GM19239 (cell line): Measurements from ENCODE around the gene FAIM2.
"Not testable (repeated sequence)": the region's sequence is repeated elsewhere in the genome, so short reads cannot be mapped to it uniquely, and the experiment has no call there.

Experiments used
- DNase-seq: peaks from one replicate; pipeline ENCODE4 v3.0.0; 2011; ENCODE audit warnings: low spot score; ENCODE audit not compliant: insufficient read length
- FAIRE-seq: peaks from 2 replicates; lab custom pipeline; 2011; peaks lifted over from hg19 to GRCh38; lab: Jason Lieb, UNC

Gene FAIM2

GRCh38 chr12:49882851-49883464 is 20.7 kb downstream of the FAIM2 start:
- DNase-seq: no peak
- no peak for FAIRE-seq

- FAIRE-seq: no peak
- no peak for DNase-seq
These were observed 21.4 kb downstream of the FAIM2 start for GRCh38 chr12:49882248-49882850.

GRCh38 chr12:49881415-49882247 is 22.1 kb downstream of the FAIM2 start:
- FAIRE-seq: no peak
- no peak for DNase-seq

DNA sequence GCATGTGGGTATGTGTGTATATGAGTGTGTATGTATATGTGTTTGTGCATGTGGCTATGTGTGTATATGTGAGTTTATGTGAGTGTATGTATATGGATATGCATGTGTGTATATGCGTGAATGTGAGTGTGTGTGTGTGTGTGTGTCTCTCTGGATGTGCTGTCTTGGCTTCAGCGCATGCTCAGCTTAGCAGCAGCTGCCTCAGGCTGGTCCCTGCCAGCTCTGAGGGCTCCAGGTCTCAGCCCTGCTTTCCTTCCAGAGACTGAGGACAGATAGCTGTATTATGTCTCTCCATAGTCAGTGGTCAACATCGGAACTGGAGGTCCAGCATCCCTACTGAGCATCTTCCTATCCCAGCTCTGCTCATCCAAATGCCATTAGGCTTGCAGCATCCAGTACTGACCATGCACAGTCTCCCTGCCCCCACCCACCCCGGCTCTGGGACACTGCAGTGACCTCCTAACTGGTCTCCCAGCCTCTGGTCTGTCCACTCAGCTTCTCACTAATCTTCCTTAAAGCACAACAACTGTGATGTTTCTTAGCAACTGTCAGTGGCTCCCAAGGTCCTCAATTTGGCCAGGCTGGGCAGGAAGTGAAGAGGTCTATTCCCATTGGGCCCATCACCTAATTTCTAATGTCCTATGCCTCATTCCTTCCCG is 22.8 kb downstream of the FAIM2 start:
- FAIRE-seq: no peak
- DNase-seq: no peak

- DNase-seq, FAIRE-seq: not testable (repeated sequence)
These were observed 24.6 kb downstream of the FAIM2 start for GRCh38 chr12:49879065-49879464.

DNA sequence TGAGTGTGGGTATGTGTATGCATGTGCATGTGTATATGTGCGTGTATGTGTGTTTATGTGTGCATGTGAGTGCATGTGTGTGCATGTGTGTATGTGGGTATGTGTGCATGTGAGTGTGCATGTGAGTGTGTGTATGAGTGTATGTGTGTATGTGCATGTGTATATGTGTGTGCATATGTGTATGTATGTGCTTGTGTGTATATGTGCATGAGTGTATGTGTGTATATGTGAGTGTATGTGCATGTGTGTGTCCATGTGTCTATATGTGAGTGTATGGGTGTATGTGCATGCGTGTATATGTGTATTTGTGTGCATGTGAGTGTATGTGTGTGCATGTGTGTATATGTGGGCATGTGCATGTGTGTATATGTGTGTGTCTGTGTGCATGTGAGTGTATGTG is 25.7 kb downstream of the FAIM2 start:
- no peak for DNase-seq
- no peak for FAIRE-seq

DNA sequence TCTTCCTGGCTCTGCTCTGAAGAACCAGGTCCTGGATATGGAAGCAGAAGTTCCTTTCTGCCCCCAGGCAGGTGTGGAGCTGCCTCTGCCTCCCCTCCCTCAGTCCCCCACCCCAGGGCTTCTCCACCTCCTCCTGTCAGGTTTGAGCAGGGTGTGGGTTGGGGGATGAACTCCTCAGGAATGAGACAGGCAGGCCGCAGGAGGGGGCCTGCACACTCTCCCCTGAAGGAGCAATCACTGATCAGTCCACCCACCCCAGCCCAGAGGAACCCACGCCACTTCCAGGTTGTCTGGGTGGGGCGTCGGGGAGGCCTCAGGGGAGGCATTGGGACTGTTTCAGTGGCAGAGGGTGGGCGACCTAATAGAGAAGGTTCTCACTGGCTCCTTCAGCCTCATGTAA is 26.6 kb downstream of the FAIM2 start:
- FAIRE-seq: no peak
- no peak for DNase-seq

- no peak for DNase-seq
- no peak for FAIRE-seq
These were observed 27.6 kb downstream of the FAIM2 start for GRCh38 chr12:49876070-49876469.

GRCh38 chr12:49875115-49875720 is 28.5 kb downstream of the FAIM2 start:
- no peak for FAIRE-seq
- no peak for DNase-seq

DNA sequence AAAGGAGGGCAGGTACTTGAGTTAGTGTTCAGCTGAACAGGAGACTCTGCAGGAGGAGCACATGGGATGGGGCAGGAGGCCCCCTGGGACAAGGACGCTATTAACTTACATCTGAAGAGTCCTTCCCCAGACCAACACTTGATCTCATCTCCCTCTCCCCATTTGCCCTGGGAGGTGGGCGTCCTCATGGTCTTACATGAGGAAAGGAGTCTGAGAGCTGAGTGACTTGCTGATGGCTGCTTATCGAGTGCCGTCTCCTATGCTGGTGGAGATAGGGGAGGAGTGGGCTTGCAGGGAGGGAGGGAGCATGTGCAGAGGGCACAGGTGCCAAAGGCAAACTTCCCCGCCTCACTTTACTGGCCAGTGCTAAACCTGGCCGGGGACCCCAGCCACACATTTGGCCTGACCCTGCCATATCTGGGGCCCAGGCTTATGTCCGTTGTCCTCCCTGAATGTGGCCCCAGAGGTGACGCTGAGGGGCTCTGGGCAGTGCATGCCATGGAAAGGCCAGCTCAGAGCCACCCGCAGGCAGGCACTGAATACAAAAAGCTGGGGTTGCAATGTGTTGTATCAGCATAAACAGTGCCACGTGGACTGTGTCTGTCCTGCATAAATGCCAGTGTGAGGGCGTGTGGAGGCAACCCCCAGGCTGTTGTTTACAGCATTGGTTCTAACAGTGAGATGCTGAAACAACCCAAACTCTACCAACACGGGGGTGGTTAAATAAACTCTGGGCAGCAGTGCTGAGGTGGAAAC is 29.4 kb downstream of the FAIM2 start:
- FAIRE-seq (no peak), DNase-seq (no peak)

DNA sequence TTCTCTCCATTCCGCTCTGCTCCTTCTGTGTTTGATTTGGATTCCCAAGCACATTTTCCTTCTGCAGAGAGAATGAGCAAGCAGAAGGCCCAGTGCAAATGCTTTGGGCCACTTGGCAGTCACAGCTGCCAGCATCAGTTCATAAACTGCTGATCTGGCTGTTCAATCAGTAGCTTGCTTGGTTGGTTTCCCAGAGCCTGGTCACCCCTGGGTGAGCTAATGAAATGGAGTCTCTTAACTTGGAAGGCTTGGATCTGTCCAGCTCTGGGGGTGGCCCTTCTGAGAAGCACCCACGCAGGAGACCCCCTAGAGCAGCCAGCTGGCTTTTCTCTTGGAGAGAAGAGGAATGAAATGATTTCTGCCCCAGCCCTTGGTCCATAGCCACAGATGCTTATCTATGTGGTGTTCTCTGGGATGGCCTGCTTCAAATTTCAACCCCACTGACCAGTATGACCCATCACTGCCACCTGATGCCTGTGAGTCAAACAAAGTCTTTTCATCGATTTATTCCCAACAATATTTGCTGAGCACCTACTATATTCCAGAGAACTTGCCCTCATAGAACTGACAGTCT is 30.3 kb downstream of the FAIM2 start:
- no peak for DNase-seq
- no peak for FAIRE-seq

GRCh38 chr12:49872781-49873181 is 30.9 kb downstream of the FAIM2 start:
- FAIRE-seq (no peak), DNase-seq (no peak)

DNA sequence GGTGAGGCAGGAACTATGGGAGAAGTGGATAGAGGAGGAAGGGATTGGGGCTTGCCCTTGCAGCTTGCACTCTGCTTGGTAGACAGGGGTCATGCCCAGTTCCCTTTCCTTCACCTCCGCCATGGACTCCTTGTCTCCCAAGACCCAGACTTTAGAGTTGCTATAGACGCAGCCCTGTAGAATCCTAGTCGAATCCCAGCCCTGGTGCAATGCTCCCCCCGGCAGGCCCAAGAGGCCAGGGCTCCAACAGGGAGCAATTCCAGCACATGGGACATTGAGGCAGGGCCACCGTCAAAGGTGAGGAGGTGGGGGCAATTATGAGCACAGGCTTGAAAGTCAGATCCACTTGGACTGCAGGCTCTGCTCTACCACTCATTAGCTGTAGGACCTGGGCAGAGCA is 31.3 kb downstream of the FAIM2 start:
- no peak for DNase-seq
- no peak for FAIRE-seq

- not testable (repeated sequence) for FAIRE-seq
These were observed 31.9 kb downstream of the FAIM2 start for GRCh38 chr12:49871811-49872251.

GRCh38 chr12:49871263-49871561 is 32.5 kb downstream of the FAIM2 start:
- FAIRE-seq (no peak), DNase-seq (no peak)

More at GRCh38 chr12:49871811-49872251, 31.9 kb downstream of the FAIM2 start:
- not testable (repeated sequence) for DNase-seq

DNA sequence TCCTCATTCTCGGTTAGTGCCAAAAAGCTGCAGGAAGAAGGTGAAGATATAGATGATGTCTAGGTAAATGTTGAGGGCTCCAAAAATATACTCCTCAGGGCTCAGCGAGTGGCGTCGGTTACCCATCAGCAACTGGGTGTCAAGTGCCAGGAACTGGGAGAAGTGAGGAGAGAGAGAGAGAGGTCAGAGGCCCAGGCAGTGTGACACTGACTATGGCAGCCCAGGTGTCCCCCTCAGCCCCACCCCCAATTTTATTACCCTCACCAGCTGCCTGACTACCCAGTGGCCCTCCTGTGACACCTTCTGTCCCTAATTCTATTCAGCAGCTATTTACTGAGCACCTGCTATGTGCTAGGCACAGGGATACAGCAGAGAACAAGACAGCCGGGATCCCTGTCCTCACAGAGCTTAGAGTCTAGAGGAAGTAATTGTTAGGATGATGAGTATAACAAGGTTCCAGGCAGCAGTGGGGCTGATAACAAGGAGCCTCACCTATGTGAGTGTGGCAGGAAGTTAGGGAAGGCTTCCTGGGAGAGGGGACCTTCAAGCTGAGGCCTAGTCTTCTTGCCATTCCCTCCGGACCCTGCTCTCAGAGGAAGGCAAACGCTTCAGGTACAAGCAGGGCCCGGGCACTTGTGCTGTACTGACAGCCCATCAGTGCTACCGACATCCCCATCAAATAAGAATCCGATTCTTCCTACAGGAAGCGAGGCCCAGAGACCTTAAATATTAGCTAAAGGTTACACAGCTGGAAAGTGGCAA is 33.0 kb downstream of the FAIM2 start:
- DNase-seq (no peak), FAIRE-seq (no peak)

DNA sequence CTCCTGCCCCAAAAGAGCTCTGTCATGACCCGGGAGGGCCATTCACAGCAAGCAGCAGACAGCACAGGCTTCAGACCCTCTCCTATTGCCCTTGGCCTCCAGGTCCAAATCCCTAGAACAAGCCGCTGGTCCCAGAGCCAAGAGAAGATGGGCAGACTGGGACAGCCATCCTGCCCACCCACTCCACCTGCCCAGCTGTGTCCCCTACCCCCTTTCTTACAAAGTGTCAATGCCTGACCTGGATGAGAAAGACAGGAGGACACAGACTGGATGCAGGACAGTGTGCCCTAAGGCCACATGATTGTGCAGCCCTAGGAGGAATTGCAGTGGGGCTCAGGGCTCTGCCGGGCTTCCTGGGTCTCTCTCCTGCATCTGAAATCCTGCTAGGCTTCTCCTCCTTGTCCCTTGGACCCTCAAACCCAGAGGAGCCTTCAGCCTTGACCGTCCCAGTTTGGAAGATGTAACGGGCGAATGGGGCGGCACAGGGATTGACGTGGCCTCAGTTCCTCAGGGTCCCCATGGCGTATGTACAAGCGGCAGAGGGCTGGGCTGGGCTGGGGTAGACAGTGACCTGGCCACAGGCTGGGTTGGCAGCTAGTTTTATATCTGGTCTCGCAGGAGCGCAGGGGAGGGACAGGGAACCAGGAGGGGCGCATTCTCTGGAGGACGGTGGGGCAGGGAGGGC is 33.7 kb downstream of the FAIM2 start:
- DNase-seq (no peak), FAIRE-seq (no peak)
